ENCODE measurements around the gene HECTD4.

HECTD4 gene

GRCh38 chr12:112122823-112123690 is 259.2 kb downstream of the HECTD4 start:
- Histone ChIP-seq H3F3A (ENCODE audit: insufficient read depth, low read length) (no peaks in the 10 kb centered on the region), H3K9me3 (ENCODE audit: low read length) (no peaks in the 10 kb centered on the region), H2AFZ (ENCODE audit: low read length) (no peak overlapping the region), H3K27me3 (ENCODE audit: insufficient read depth, low read length) (no peaks in the 10 kb centered on the region), H3K4me2 (ENCODE audit: low read length) (no peak overlapping the region), H3K4me1 (ENCODE audit: insufficient read depth, low read length, severe bottlenecking) (peaks cover 25% of the 10 kb centered on the region), H3K79me2 (ENCODE audit: insufficient read depth, low read length) (peaks cover 5% of the 10 kb centered on the region; the same call in 1 of the 2 replicates), H4K20me1 (ENCODE audit: insufficient read depth, low read length) (no peaks in the 10 kb centered on the region), H3K4me3 (ENCODE audit: low read depth, low read length, poor library complexity, severe bottlenecking) (no peak overlapping the region), H3K9me2 (ENCODE audit: low read depth, low read length) (no peaks in the 10 kb centered on the region), H3K9ac (ENCODE audit: low read length) (no peak overlapping the region), H3K36me3 (ENCODE audit: insufficient read depth, low read length) (no peaks in the 10 kb centered on the region), H3K27ac (ENCODE audit: low read depth, low read length, poor library complexity, severe bottlenecking) (no peak overlapping the region)
- TF ChIP-seq CTCF (IDR thresholded peaks at IDR 0.05; ENCODE audit: low read length) (no peak), EZH2 (IDR thresholded peaks at IDR 0.05; ENCODE audit: borderline replicate concordance, low read length) (no peak)

GRCh38 chr12:112121780-112122565 is 260.3 kb downstream of the HECTD4 start:
- H3K9ac ChIP-seq (ENCODE audit: low read length): no peak overlapping the region
- H3K4me3 ChIP-seq (ENCODE audit: low read depth, low read length, poor library complexity, severe bottlenecking): no peak overlapping the region
- TF ChIP-seq CTCF (IDR thresholded peaks at IDR 0.05; ENCODE audit: low read length) (no peak), EZH2 (IDR thresholded peaks at IDR 0.05; ENCODE audit: borderline replicate concordance, low read length) (no peak)
- H3K9me2 ChIP-seq (ENCODE audit: low read depth, low read length): no peaks in the 10 kb centered on the region
- no peaks in the 10 kb centered on the region for H3F3A ChIP-seq (ENCODE audit: insufficient read depth, low read length)
- H4K20me1 ChIP-seq (ENCODE audit: insufficient read depth, low read length): no peaks in the 10 kb centered on the region
- peaks cover 5% of the 10 kb centered on the region; the same call in 1 of the 2 replicates for H3K79me2 ChIP-seq (ENCODE audit: insufficient read depth, low read length)
- H3K9me3 ChIP-seq (ENCODE audit: low read length): no peaks in the 10 kb centered on the region
- no peaks in the 10 kb centered on the region for H3K27me3 ChIP-seq (ENCODE audit: insufficient read depth, low read length)
- no peak overlapping the region for H3K4me2 ChIP-seq (ENCODE audit: low read length)
- H3K27ac ChIP-seq (ENCODE audit: low read depth, low read length, poor library complexity, severe bottlenecking): no peak overlapping the region
- H3K4me1 ChIP-seq (ENCODE audit: insufficient read depth, low read length, severe bottlenecking): peaks cover 22% of the 10 kb centered on the region
- H2AFZ ChIP-seq (ENCODE audit: low read length): no peak overlapping the region
- no peaks in the 10 kb centered on the region for H3K36me3 ChIP-seq (ENCODE audit: insufficient read depth, low read length)

GRCh38 chr12:112117685-112118084 is 264.5 kb downstream of the HECTD4 start:
- Histone ChIP-seq H3K36me3 (ENCODE audit: insufficient read depth, low read length) (no peaks in the 10 kb centered on the region), H4K20me1 (ENCODE audit: insufficient read depth, low read length) (no peaks in the 10 kb centered on the region), H3K4me2 (ENCODE audit: low read length) (no peak overlapping the region), H3K9me2 (ENCODE audit: low read depth, low read length) (no peaks in the 10 kb centered on the region), H3K79me2 (ENCODE audit: insufficient read depth, low read length) (no peaks in the 10 kb centered on the region), H3K27me3 (ENCODE audit: insufficient read depth, low read length) (no peaks in the 10 kb centered on the region), H2AFZ (ENCODE audit: low read length) (no peak overlapping the region), H3K4me3 (ENCODE audit: low read depth, low read length, poor library complexity, severe bottlenecking) (no peak overlapping the region), H3K9ac (ENCODE audit: low read length) (no peak overlapping the region), H3K4me1 (ENCODE audit: insufficient read depth, low read length, severe bottlenecking) (peaks cover 14% of the 10 kb centered on the region), H3F3A (ENCODE audit: insufficient read depth, low read length) (no peaks in the 10 kb centered on the region), H3K9me3 (ENCODE audit: low read length) (no peaks in the 10 kb centered on the region), H3K27ac (ENCODE audit: low read depth, low read length, poor library complexity, severe bottlenecking) (no peak overlapping the region)
- TF ChIP-seq EZH2 (IDR thresholded peaks at IDR 0.05; ENCODE audit: borderline replicate concordance, low read length) (no peak), CTCF (IDR thresholded peaks at IDR 0.05; ENCODE audit: low read length) (no peak)
